Thoracic aorta (tissue), 2 donors: ENCODE results near the gene VKORC1L1. TPM values are rescaled to one million over a fixed set of nuclear protein-coding genes. Genes with fewer than 3 reads are reported as not detected.
"Not testable (repeated sequence)": the region's sequence is repeated elsewhere in the genome, so short reads cannot be mapped to it uniquely, and the experiment has no call there.

ENCODE experiments used
- ATAC-seq: fragments of 150-250 bp; one replicate; pipeline ENCODE4 v1.8.0; 2017; ENCODE audit warnings: low read depth; ENCODE audit not compliant: insufficient number of reproducible peaks, low FRiP score
- DNase-seq: peaks from one replicate; pipeline ENCODE4 v3.0.0-alpha.2; 2020; ENCODE audit warnings: low spot score
- H3K27ac ChIP-seq, 2 donors: fragments of 200-600 bp; sonication (generic); 1 replicate in 1 of 2; 2 replicates in 1 of 2; pipeline ENCODE4 v1.5.1; 2016; ENCODE audit warnings: mild to moderate bottlenecking in 2 of 2, moderate library complexity in 2 of 2
- H3K27me3 ChIP-seq: fragments of 200-600 bp; sonication (generic); replicated peaks from 2 replicates; pipeline ENCODE4 v1.6.0; 2016; ENCODE audit warnings: mild to moderate bottlenecking; ENCODE audit not compliant: insufficient read depth
- H3K36me3 ChIP-seq: fragments of 200-600 bp; sonication (generic); one replicate; pipeline ENCODE4 v1.5.1; 2016
- H3K4me1 ChIP-seq, 2 donors: fragments of 200-600 bp; sonication (generic); 1 replicate in 1 of 2; 2 replicates in 1 of 2; pipeline versions ENCODE4 v1.5.1 to v1.6.0; 2016; ENCODE audit warnings: low read depth in 2 of 2, mild to moderate bottlenecking in 1 of 2; ENCODE audit not compliant: control insufficient read depth in 1 of 2
- H3K4me3 ChIP-seq: fragments of 200-600 bp; sonication (generic); 2 replicates; pipeline ENCODE4 v1.5.1; 2016; ENCODE audit warnings: mild to moderate bottlenecking
- H3K9me3 ChIP-seq: fragments of 200-600 bp; sonication (generic); 2 replicates; pipeline ENCODE4 v1.5.1; 2016
- total RNA-seq, 2 donors: library from RNA; depleted of rRNA; stranded (reverse); fragments of >200 nt; gene quantifications; one replicate each; pipeline versions ENCODE4 v1.1.0 to v1.2.3, GENCODE V29; 2016
- TF ChIP-seq, protein P1 (sequence below): fragments of 200-600 bp; sonication (generic); IDR thresholded peaks from one replicate; pipeline ENCODE4 v1.5.1; 2019; ENCODE audit warnings: antibody characterized with exemption

The VKORC1L1 gene
- total RNA-seq, 2 donors from 2014 or later: 15.6 to 20.9 TPM

DNA sequence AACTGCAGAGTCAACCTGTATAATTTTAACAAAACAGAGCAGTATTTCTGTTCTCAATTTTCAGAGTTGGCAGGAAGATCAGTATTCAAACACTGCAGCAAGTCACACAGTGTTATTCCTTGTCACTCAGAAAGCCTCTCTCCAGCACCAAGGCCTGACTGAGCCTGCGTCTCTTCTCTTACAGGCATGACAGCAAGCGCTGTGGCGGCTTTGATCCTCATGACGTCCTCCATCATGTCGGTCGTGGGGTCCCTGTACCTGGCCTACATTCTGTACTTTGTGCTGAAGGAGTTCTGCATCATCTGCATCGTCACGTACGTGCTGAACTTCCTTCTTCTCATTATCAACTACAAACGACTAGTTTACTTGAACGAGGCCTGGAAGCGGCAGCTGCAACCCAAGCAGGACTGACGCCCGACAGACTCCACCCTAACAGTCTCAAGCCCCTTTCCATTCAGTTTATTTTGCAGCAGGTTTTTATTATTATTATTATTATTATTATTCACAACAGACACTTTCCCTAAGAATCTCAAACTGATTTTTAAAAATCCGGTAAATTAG lies 81.1 kb downstream of the VKORC1L1 start:
- Histone ChIP-seq H3K27me3 (no peaks in the 10 kb centered on the region), H3K27ac (no peak overlapping the region), H3K9me3 (no peaks in the 10 kb centered on the region), H3K4me3 (no peak overlapping the region), H3K4me1 (no peaks in the 10 kb centered on the region), H3K36me3 (peaks cover 5% of the 10 kb centered on the region)
- TF ChIP-seq, protein P1, sequence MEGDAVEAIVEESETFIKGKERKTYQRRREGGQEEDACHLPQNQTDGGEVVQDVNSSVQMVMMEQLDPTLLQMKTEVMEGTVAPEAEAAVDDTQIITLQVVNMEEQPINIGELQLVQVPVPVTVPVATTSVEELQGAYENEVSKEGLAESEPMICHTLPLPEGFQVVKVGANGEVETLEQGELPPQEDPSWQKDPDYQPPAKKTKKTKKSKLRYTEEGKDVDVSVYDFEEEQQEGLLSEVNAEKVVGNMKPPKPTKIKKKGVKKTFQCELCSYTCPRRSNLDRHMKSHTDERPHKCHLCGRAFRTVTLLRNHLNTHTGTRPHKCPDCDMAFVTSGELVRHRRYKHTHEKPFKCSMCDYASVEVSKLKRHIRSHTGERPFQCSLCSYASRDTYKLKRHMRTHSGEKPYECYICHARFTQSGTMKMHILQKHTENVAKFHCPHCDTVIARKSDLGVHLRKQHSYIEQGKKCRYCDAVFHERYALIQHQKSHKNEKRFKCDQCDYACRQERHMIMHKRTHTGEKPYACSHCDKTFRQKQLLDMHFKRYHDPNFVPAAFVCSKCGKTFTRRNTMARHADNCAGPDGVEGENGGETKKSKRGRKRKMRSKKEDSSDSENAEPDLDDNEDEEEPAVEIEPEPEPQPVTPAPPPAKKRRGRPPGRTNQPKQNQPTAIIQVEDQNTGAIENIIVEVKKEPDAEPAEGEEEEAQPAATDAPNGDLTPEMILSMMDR: no peak
- DNase-seq: no peak
- no peak for ATAC-seq

DNA sequence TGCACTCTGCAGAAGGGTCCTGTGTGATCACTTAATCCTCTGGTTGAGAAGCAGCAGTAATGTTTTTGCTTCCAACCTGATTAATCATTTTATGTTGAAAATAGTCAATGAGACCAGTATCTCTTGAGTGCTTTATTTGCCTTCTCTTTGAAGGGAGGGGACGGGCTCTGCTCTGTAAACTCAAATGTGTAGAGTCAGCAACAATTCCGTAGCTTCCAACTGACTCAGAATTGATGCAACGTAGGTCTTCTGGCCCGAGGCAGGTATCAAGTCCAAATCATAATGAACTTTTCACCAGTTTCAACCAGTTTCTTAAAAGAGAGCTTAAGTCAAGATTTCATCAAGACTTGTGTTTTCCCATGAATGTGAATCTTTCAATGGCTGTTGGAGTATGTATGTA lies 82.8 kb downstream of the VKORC1L1 start:
- H3K27me3 ChIP-seq: no peaks in the 10 kb centered on the region
- H3K4me1 ChIP-seq: no peaks in the 10 kb centered on the region
- no peak for ATAC-seq
- no peak for DNase-seq
- no peaks in the 10 kb centered on the region for H3K9me3 ChIP-seq
- H3K27ac ChIP-seq: no peak overlapping the region
- H3K4me3 ChIP-seq: no peak overlapping the region
- TF ChIP-seq, protein P1: no peak
- H3K36me3 ChIP-seq: peaks cover 19% of the 10 kb centered on the region

DNA sequence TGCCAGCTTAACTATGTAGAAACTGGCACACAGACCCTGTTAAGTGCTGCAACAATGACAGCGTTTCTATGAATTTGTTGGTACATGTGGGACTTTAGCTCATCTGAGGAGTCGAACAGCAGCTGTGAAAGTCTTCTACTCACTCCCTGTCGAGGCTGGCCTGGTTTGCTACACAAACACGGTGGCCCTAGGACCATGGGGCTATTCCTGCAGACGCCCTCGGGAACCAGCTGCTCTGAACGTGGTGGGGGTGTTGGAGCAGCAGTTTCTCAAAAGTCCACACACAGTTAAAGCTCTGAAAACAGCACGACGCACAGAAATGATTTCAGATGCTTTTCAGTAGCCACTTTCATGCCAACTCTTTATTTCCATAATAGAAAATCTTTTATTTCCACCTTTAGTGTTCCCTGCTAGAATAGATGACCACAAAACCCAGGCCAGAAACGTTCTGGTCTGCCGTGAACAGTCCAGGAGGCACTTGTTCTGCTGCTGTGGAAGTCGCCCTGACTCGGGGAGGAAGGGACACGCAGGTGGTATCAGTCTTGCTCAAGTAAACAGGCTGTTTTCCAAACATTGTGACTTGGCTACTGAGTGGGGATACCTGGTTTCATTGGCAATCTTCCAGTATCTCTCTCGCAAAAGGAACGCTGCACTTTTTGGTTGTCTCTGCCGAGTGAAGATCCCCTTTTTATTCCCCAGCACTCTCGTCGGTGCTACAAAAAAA lies 87.6 kb downstream of the VKORC1L1 start:
- ATAC-seq (no peak), DNase-seq (no peak)
- H3K36me3 ChIP-seq: peaks cover 41% of the 10 kb centered on the region
- H3K27ac ChIP-seq: no peak overlapping the region
- H3K4me3 ChIP-seq: no peak overlapping the region
- no peaks in the 10 kb centered on the region for H3K27me3 ChIP-seq
- H3K4me1 ChIP-seq: no peaks in the 10 kb centered on the region
- TF ChIP-seq, protein P1: no peak
- H3K9me3 ChIP-seq: no peaks in the 10 kb centered on the region

DNA sequence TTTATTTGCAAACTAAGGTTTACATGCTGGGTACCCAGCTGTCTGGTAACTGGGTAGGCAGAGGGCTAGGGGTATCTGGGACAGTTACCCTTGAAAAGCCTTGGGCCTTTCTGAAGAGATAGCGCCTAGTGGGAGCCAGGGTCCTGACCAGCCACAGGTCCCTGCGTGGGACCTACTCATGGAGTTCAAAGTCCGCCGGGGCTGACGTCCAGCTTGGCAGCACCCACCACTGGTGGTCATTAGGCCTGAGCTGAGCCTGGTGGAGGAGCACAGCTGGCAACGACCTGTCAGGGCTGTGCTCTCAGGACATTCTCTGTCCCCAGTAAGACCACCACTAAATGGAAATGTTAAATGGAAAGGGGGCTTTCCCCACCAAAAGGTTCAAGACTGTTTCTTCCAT lies 89.2 kb downstream of the VKORC1L1 start:
- no peaks in the 10 kb centered on the region for H3K9me3 ChIP-seq
- no peaks in the 10 kb centered on the region for H3K4me1 ChIP-seq
- TF ChIP-seq, protein P1: no peak
- H3K36me3 ChIP-seq: peaks cover 57% of the 10 kb centered on the region
- no peak overlapping the region for H3K4me3 ChIP-seq
- DNase-seq (no peak), ATAC-seq (no peak)
- no peaks in the 10 kb centered on the region for H3K27me3 ChIP-seq
- no peak overlapping the region for H3K27ac ChIP-seq

DNA sequence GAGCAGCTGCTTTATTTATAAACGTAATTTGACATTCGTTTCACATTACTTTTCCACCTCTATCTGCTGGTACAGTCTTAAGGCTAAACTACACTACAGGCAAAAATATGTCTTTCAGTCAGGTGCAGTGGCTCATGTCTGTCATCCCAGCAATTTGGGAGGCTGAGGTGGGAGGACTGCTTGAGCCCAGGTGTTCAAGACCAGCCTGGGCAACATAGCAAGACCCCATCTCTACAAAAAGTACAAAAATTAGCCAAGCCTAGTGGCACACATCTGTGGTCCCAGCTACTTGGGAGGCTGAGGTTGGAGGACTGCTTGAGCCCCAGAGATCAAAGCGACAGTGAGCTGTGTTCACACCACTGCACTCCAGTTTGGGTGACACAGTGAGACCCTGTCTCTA lies 91.8 kb downstream of the VKORC1L1 start:
- peaks cover 75% of the 10 kb centered on the region for H3K36me3 ChIP-seq
- not testable (repeated sequence) for H3K4me1 ChIP-seq, ATAC-seq, H3K27ac ChIP-seq, DNase-seq, H3K9me3 ChIP-seq, H3K27me3 ChIP-seq, H3K4me3 ChIP-seq
